Activated T-cell treated with anti-CD3 and anti-CD28 coated beads, Interleukin-2, amount 50 U/mL, for 72 hours (primary cell): ENCODE results near the gene FHOD3. TPM values are rescaled to one million over a fixed set of nuclear protein-coding genes. Genes with fewer than 3 reads are reported as not detected.
A peak's percentile ranks its signal among the peaks of the same experiment; 100 is the strongest.
"Not testable (repeated sequence)": the region's sequence is repeated elsewhere in the genome, so short reads cannot be mapped to it uniquely, and the experiment has no call there.

ENCODE experiments used
- ATAC-seq, 2 donors: fragments of 150-1000 bp; cut with Tn5 transposase; replicated peaks in 1 of 2; 2 replicates each; pipeline ENCODE4 v1.10.0; 2021; ENCODE audit warnings: moderate library complexity in 2 of 2, mild to moderate bottlenecking in 1 of 2
- DNase-seq, 2 donors: peaks; one replicate each; pipeline ENCODE4 v3.0.0; 2021 to 2022; ENCODE audit warnings: mixed read lengths in 1 of 2
- H3K27ac Mint-ChIP-seq: one replicate; pipeline ENCODE4 v1.8.0; 2022; ENCODE audit warnings: mild to moderate bottlenecking, moderate library complexity, mixed read lengths
- H3K27me3 Mint-ChIP-seq: one replicate; pipeline ENCODE4 v1.8.0; 2022; ENCODE audit warnings: low read depth, mixed read lengths
- H3K36me3 Mint-ChIP-seq, 2 donors: one replicate each; pipeline ENCODE4 v1.8.0; 2022; ENCODE audit warnings: mixed read lengths in 2 of 2, mild to moderate bottlenecking in 1 of 2; ENCODE audit not compliant: insufficient read depth in 2 of 2
- H3K4me1 Mint-ChIP-seq: one replicate; pipeline ENCODE4 v1.8.0; 2022; ENCODE audit warnings: low read depth, mixed read lengths
- H3K4me3 Mint-ChIP-seq, 2 donors: one replicate each; pipeline ENCODE4 v1.8.0; 2022; ENCODE audit warnings: mild to moderate bottlenecking in 2 of 2, mixed read lengths in 2 of 2, moderate library complexity in 2 of 2
- H3K9me3 Mint-ChIP-seq, 2 donors: one replicate each; pipeline ENCODE4 v1.8.0; 2022; ENCODE audit warnings: mixed read lengths in 2 of 2
- total RNA-seq, 2 donors: library from RNA; stranded (reverse); gene quantifications; one replicate each; pipeline ENCODE4 v1.2.3, GENCODE V29; 2022

Gene FHOD3
- total RNA-seq, 2 donors from 2014 or later: 0.28 TPM; not detected in 1

GRCh38 chr18:36761186-36761698, 463.7 kb downstream of the FHOD3 start:
- no peak overlapping the region for H3K4me3 Mint-ChIP-seq
- H3K27me3 Mint-ChIP-seq: no peaks in the 10 kb centered on the region
- H3K9me3 Mint-ChIP-seq: no peaks in the 10 kb centered on the region
- H3K27ac Mint-ChIP-seq: no peak overlapping the region
- DNase-seq (no peak), ATAC-seq (no peak)
- H3K36me3 Mint-ChIP-seq: no peaks in the 10 kb centered on the region
- H3K4me1 Mint-ChIP-seq: peaks cover 9% of the 10 kb centered on the region

- H3K36me3 Mint-ChIP-seq: no peaks in the 10 kb centered on the region
- DNase-seq: no peak
- no peak overlapping the region for H3K4me3 Mint-ChIP-seq
- ATAC-seq: no peak
- H3K9me3 Mint-ChIP-seq: no peaks in the 10 kb centered on the region
- no peaks in the 10 kb centered on the region for H3K27me3 Mint-ChIP-seq
- H3K27ac Mint-ChIP-seq: no peak overlapping the region
- H3K4me1 Mint-ChIP-seq: peaks cover 9% of the 10 kb centered on the region
Observed at GRCh38 chr18:36762074-36762473, 464.6 kb downstream of the FHOD3 start.

- not testable (repeated sequence) for H3K36me3 Mint-ChIP-seq, H3K27ac Mint-ChIP-seq, H3K9me3 Mint-ChIP-seq, DNase-seq, H3K27me3 Mint-ChIP-seq, H3K4me1 Mint-ChIP-seq, H3K4me3 Mint-ChIP-seq, ATAC-seq
Observed at GRCh38 chr18:36762965-36763364, 465.5 kb downstream of the FHOD3 start.

GRCh38 chr18:36766836-36767235, 469.3 kb downstream of the FHOD3 start:
- H3K27ac Mint-ChIP-seq: no peak overlapping the region
- ATAC-seq (no peak), DNase-seq (no peak)
- no peaks in the 10 kb centered on the region for H3K27me3 Mint-ChIP-seq
- H3K4me3 Mint-ChIP-seq: no peak overlapping the region
- H3K9me3 Mint-ChIP-seq: no peaks in the 10 kb centered on the region
- peaks cover 7% of the 10 kb centered on the region for H3K4me1 Mint-ChIP-seq
- no peaks in the 10 kb centered on the region for H3K36me3 Mint-ChIP-seq

GRCh38 chr18:36769172-36769571, 471.7 kb downstream of the FHOD3 start:
- no peak overlapping the region for H3K4me3 Mint-ChIP-seq
- H3K4me1 Mint-ChIP-seq: no peaks in the 10 kb centered on the region
- no peaks in the 10 kb centered on the region for H3K27me3 Mint-ChIP-seq
- no peak overlapping the region for H3K27ac Mint-ChIP-seq
- DNase-seq (no peak), ATAC-seq (no peak)
- no peaks in the 10 kb centered on the region for H3K36me3 Mint-ChIP-seq
- no peaks in the 10 kb centered on the region for H3K9me3 Mint-ChIP-seq

GRCh38 chr18:36769611-36770314, 472.2 kb downstream of the FHOD3 start:
- Mint-ChIP-seq H3K27ac (no peak overlapping the region), H3K9me3 (no peaks in the 10 kb centered on the region), H3K36me3 (no peaks in the 10 kb centered on the region), H3K27me3 (no peaks in the 10 kb centered on the region), H3K4me3 (no peak overlapping the region), H3K4me1 (no peaks in the 10 kb centered on the region)
- ATAC-seq: peak in 1 of 2 donors; percentile 25
- peak; percentile 19 to 23 for DNase-seq

- Mint-ChIP-seq H3K27me3 (no peaks in the 10 kb centered on the region), H3K36me3 (no peaks in the 10 kb centered on the region), H3K27ac (no peak overlapping the region), H3K4me1 (no peaks in the 10 kb centered on the region), H3K4me3 (no peak overlapping the region), H3K9me3 (no peaks in the 10 kb centered on the region)
- ATAC-seq (no peak), DNase-seq (no peak)
Observed at GRCh38 chr18:36770315-36770946, 472.9 kb downstream of the FHOD3 start.

GRCh38 chr18:36771245-36771644, 473.7 kb downstream of the FHOD3 start:
- Mint-ChIP-seq H3K36me3 (no peaks in the 10 kb centered on the region), H3K4me1 (no peaks in the 10 kb centered on the region), H3K9me3 (no peaks in the 10 kb centered on the region), H3K4me3 (no peak overlapping the region), H3K27me3 (no peaks in the 10 kb centered on the region), H3K27ac (no peak overlapping the region)
- DNase-seq (no peak), ATAC-seq (no peak)

GRCh38 chr18:36772241-36772723, 474.8 kb downstream of the FHOD3 start:
- H3K4me3 Mint-ChIP-seq: no peak overlapping the region
- no peaks in the 10 kb centered on the region for H3K36me3 Mint-ChIP-seq
- H3K27ac Mint-ChIP-seq: no peak overlapping the region
- no peaks in the 10 kb centered on the region for H3K4me1 Mint-ChIP-seq
- ATAC-seq: no peak
- no peaks in the 10 kb centered on the region for H3K27me3 Mint-ChIP-seq
- no peaks in the 10 kb centered on the region for H3K9me3 Mint-ChIP-seq
- no peak for DNase-seq

GRCh38 chr18:36775396-36775795, 477.9 kb downstream of the FHOD3 start:
- Mint-ChIP-seq H3K36me3 (no peaks in the 10 kb centered on the region), H3K4me3 (no peak overlapping the region), H3K4me1 (no peaks in the 10 kb centered on the region), H3K27me3 (no peaks in the 10 kb centered on the region), H3K9me3 (no peaks in the 10 kb centered on the region), H3K27ac (no peak overlapping the region)
- ATAC-seq: no peak
- no peak for DNase-seq

- no peak overlapping the region for H3K27ac Mint-ChIP-seq
- ATAC-seq: no peak
- no peaks in the 10 kb centered on the region for H3K4me1 Mint-ChIP-seq
- H3K27me3 Mint-ChIP-seq: no peaks in the 10 kb centered on the region
- no peaks in the 10 kb centered on the region for H3K36me3 Mint-ChIP-seq
- H3K4me3 Mint-ChIP-seq: no peak overlapping the region
- no peak for DNase-seq
- no peaks in the 10 kb centered on the region for H3K9me3 Mint-ChIP-seq
Observed at GRCh38 chr18:36776650-36777049, 479.1 kb downstream of the FHOD3 start.

GRCh38 chr18:36777566-36777965, 480.1 kb downstream of the FHOD3 start:
- Mint-ChIP-seq H3K4me1 (no peaks in the 10 kb centered on the region), H3K27me3 (no peaks in the 10 kb centered on the region), H3K4me3 (no peak overlapping the region), H3K9me3 (no peaks in the 10 kb centered on the region), H3K27ac (no peak overlapping the region), H3K36me3 (no peaks in the 10 kb centered on the region)
- DNase-seq (no peak), ATAC-seq (no peak)

- no peak for ATAC-seq
- H3K27ac Mint-ChIP-seq: no peak overlapping the region
- no peak for DNase-seq
- H3K27me3 Mint-ChIP-seq: no peaks in the 10 kb centered on the region
- no peaks in the 10 kb centered on the region for H3K9me3 Mint-ChIP-seq
- no peaks in the 10 kb centered on the region for H3K4me1 Mint-ChIP-seq
- no peaks in the 10 kb centered on the region for H3K36me3 Mint-ChIP-seq
- no peak overlapping the region for H3K4me3 Mint-ChIP-seq
Observed at GRCh38 chr18:36780748-36781147, 483.2 kb downstream of the FHOD3 start.
